ENCODE results near the gene MYL11.

Gene MYL11

GRCh38 chr16:30354423-30355143, 20.0 kb upstream of the MYL11 start:
- DNase-seq = peak; percentile 69

GRCh38 chr16:30355144-30355953, 19.3 kb upstream of the MYL11 start, which contains the start of gene CD2BP2:
TSS of gene CD2BP2 (minus strand) at chr16:30355308. CDS start at chr16:30354681, 627 bp downstream.
- DNase-seq = peak; percentile 100

GRCh38 chr16:30355954-30356308, 18.7 kb upstream of the MYL11 start:
- peak; percentile 54 for DNase-seq

GRCh38 chr16:30356401-30357084, 18.1 kb upstream of the MYL11 start:
- peak; percentile 55 for DNase-seq

- DNase-seq = no peak
Observed at GRCh38 chr16:30357085-30357714, 17.4 kb upstream of the MYL11 start.

GRCh38 chr16:30357715-30358576, 16.7 kb upstream of the MYL11 start:
- DNase-seq = no peak

GRCh38 chr16:30358577-30358936, 16.0 kb upstream of the MYL11 start:
- DNase-seq = no peak

GRCh38 chr16:30358990-30359870, 15.4 kb upstream of the MYL11 start:
- DNase-seq = no peak

- DNase-seq = no peak
Observed at GRCh38 chr16:30359871-30360170, 14.8 kb upstream of the MYL11 start.

GRCh38 chr16:30361180-30361579, 13.4 kb upstream of the MYL11 start:
- DNase-seq = no peak

GRCh38 chr16:30365200-30365599, 9.4 kb upstream of the MYL11 start:
- no peak for DNase-seq

GRCh38 chr16:30366511-30366910, 8.1 kb upstream of the MYL11 start:
- DNase-seq = no peak

- DNase-seq = no peak
Observed at GRCh38 chr16:30367349-30368009, 7.1 kb upstream of the MYL11 start.

- peak; percentile 46 for DNase-seq
Observed at GRCh38 chr16:30368122-30368791, 6.3 kb upstream of the MYL11 start.

GRCh38 chr16:30368792-30369090, 5.9 kb upstream of the MYL11 start:
- DNase-seq = no peak

- DNase-seq = peak; percentile 56
Observed at GRCh38 chr16:30369091-30369937, 5.3 kb upstream of the MYL11 start.

- no peak for DNase-seq
Observed at GRCh38 chr16:30369938-30370455, 4.6 kb upstream of the MYL11 start.

- peak; percentile 100 for DNase-seq
Observed at GRCh38 chr16:30370456-30371247, 4.0 kb upstream of the MYL11 start, which contains the start of gene TBC1D10B. TSS of gene TBC1D10B (minus strand) at chr16:30370494. CDS start at chr16:30370183, 311 bp downstream.
